ENCODE data around the gene PLEKHG7.
"Not testable (repeated sequence)": the region's sequence is repeated elsewhere in the genome, so short reads cannot be mapped to it uniquely, and the experiment has no call there.

DNA sequence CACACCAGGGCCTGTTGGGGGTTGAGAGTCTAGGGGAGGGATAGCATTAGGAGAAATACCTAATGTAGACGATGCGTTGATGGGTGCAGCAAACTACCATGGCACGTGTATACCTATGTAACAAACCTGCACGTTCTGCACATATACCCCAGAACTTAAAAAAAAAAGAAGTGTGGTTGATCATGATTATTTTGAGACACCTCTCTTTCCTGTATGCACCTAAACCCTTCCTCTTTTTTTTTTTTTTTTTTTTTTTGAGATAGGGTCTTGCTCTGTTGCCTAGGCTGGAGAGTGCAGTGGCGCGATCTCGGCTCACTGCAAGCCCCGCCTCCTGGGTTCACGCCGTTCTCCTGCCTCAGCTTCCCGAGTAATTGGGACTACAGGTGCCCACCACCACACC lies 31.3 kb upstream of the PLEKHG7 start:
- TF ChIP-seq, protein P1, sequence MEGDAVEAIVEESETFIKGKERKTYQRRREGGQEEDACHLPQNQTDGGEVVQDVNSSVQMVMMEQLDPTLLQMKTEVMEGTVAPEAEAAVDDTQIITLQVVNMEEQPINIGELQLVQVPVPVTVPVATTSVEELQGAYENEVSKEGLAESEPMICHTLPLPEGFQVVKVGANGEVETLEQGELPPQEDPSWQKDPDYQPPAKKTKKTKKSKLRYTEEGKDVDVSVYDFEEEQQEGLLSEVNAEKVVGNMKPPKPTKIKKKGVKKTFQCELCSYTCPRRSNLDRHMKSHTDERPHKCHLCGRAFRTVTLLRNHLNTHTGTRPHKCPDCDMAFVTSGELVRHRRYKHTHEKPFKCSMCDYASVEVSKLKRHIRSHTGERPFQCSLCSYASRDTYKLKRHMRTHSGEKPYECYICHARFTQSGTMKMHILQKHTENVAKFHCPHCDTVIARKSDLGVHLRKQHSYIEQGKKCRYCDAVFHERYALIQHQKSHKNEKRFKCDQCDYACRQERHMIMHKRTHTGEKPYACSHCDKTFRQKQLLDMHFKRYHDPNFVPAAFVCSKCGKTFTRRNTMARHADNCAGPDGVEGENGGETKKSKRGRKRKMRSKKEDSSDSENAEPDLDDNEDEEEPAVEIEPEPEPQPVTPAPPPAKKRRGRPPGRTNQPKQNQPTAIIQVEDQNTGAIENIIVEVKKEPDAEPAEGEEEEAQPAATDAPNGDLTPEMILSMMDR (IDR thresholded peaks at IDR 0.05; ENCODE audit: low read depth, low read length): not testable (repeated sequence)
- TF ChIP-seq EZH2phosphoT487 (IDR thresholded peaks at IDR 0.05; ENCODE audit: low read depth): not testable (repeated sequence)
